HEK293 (cell line): ENCODE results near the gene DRC3.

Source experiments
- CTCF ChIA-PET: fragments of 350-600 bp; formaldehyde crosslinking; extraction: SDS; loops from one replicate; lab custom pipeline; 2021; ENCODE audit warnings: antibody characterized with exemption; lab: Yijun Ruan, JAX
- POLR2A ChIA-PET: fragments of 300-600 bp; formaldehyde crosslinking; extraction: SDS; loops from one replicate; lab custom pipeline; 2020; ENCODE audit warnings: antibody characterized with exemption, inconsistent platforms; lab: Yijun Ruan, JAX
- H3K27ac ChIP-seq: fragments of 200-500 bp; sonication (Bioruptor generic); 2 replicates; pipeline ENCODE4 v1.5.1; 2014; ENCODE audit warnings: low read depth, low read length, control low read depth, inconsistent platforms; ENCODE audit errors: extremely low read depth
- H3K36me3 ChIP-seq, 2 experiments: fragments of 200-500 bp in 1 of 2; sonication (Bioruptor generic) in 1 of 2; 1 replicate in 1 of 2; 2 replicates in 1 of 2; pipeline ENCODE4 v1.5.1; 2014 to 2017; ENCODE audit warnings: inconsistent platforms in 2 of 2, low read length in 2 of 2; ENCODE audit not compliant: control insufficient read depth in 2 of 2, insufficient read depth in 1 of 2
- H3K4me1 ChIP-seq: fragments of 200-500 bp; sonication (Bioruptor generic); 2 replicates; pipeline ENCODE4 v1.5.1; 2014; ENCODE audit warnings: mild to moderate bottlenecking, low read length, inconsistent platforms; ENCODE audit not compliant: control insufficient read depth, insufficient read depth
- H3K4me3 ChIP-seq: 2 replicates; pipeline ENCODE4 v1.5.1; 2011; ENCODE audit warnings: low read depth, mild to moderate bottlenecking, control low read depth, low read length, moderate library complexity
- H3K9me3 ChIP-seq: fragments of 200-500 bp; sonication (Bioruptor generic); 2 replicates; pipeline ENCODE4 v1.5.1; 2014; ENCODE audit warnings: low read depth, low read length, inconsistent platforms; ENCODE audit not compliant: control insufficient read depth, insufficient read depth
- GLIS1 ChIP-seq: fragments of 450-650 bp; formaldehyde crosslinking; IDR thresholded peaks from 2 replicates; pipeline ENCODE4 v1.5.1; 2016; ENCODE audit warnings: missing biosample characterization, missing genetic modification characterization
- IKZF3 ChIP-seq: fragments of 450-650 bp; IDR thresholded peaks from 2 replicates; pipeline ENCODE4 v1.5.0; 2018; ENCODE audit warnings: missing biosample characterization, mild to moderate bottlenecking, missing genetic modification characterization, moderate library complexity
- KLF10 ChIP-seq: fragments of 450-650 bp; IDR thresholded peaks from 2 replicates; pipeline ENCODE4 v1.5.1; 2018; ENCODE audit warnings: missing biosample characterization, mild to moderate bottlenecking, missing genetic modification characterization
- KLF16 ChIP-seq: fragments of 450-650 bp; formaldehyde crosslinking; IDR thresholded peaks from 2 replicates; pipeline ENCODE4 v1.5.1; 2017; ENCODE audit warnings: missing biosample characterization, missing genetic modification characterization
- KLF8 ChIP-seq: fragments of 450-650 bp; formaldehyde crosslinking; IDR thresholded peaks from 2 replicates; pipeline ENCODE4 v1.5.1; 2016; ENCODE audit warnings: missing biosample characterization, missing genetic modification characterization
- SP7 ChIP-seq: fragments of 450-650 bp; formaldehyde crosslinking; IDR thresholded peaks from 2 replicates; pipeline ENCODE4 v1.5.1; 2016; ENCODE audit warnings: missing biosample characterization, missing genetic modification characterization
- WT1 ChIP-seq: fragments of 450-650 bp; formaldehyde crosslinking; IDR thresholded peaks from 2 replicates; pipeline ENCODE4 v1.5.1; 2016; ENCODE audit warnings: missing biosample characterization, missing genetic modification characterization
- ZBTB20 ChIP-seq: fragments of 450-650 bp; formaldehyde crosslinking; IDR thresholded peaks from 2 replicates; pipeline ENCODE4 v1.5.1; 2016; ENCODE audit warnings: missing biosample characterization, missing genetic modification characterization
- ZNF114 ChIP-seq: fragments of 450-650 bp; formaldehyde crosslinking; IDR thresholded peaks from 2 replicates; pipeline ENCODE4 v1.5.0; 2017; ENCODE audit warnings: missing biosample characterization, missing genetic modification characterization
- ZNF175 ChIP-seq: fragments of 450-650 bp; formaldehyde crosslinking; IDR thresholded peaks from 2 replicates; pipeline ENCODE4 v1.5.1; 2016; ENCODE audit warnings: missing biosample characterization, missing genetic modification characterization
- ZNF23 ChIP-seq: fragments of 450-650 bp; formaldehyde crosslinking; IDR thresholded peaks from 2 replicates; pipeline ENCODE4 v1.5.1; 2016; ENCODE audit warnings: missing biosample characterization, missing genetic modification characterization, borderline replicate concordance
- ZNF600 ChIP-seq: fragments of 450-650 bp; formaldehyde crosslinking; IDR thresholded peaks from 2 replicates; pipeline ENCODE4 v1.5.1; 2016; ENCODE audit warnings: missing biosample characterization, missing genetic modification characterization
- ZNF629 ChIP-seq: fragments of 450-650 bp; formaldehyde crosslinking; IDR thresholded peaks from 2 replicates; pipeline ENCODE4 v1.5.1; 2017; ENCODE audit warnings: missing biosample characterization, missing genetic modification characterization
- ZNF660 ChIP-seq: fragments of 450-650 bp; IDR thresholded peaks from 2 replicates; pipeline ENCODE4 v1.5.1; 2018; ENCODE audit warnings: missing biosample characterization, mild to moderate bottlenecking, missing genetic modification characterization
- ZNF843 ChIP-seq: fragments of 450-650 bp; formaldehyde crosslinking; IDR thresholded peaks from 2 replicates; pipeline ENCODE4 v1.5.1; 2016; ENCODE audit warnings: missing biosample characterization, missing genetic modification characterization
- TF ChIP-seq, protein P1 (sequence below): fragments of 450-650 bp; formaldehyde crosslinking; IDR thresholded peaks from 2 replicates; pipeline ENCODE4 v1.5.1; 2017; ENCODE audit warnings: missing biosample characterization, missing genetic modification characterization
- TF ChIP-seq, protein P2 (sequence below): fragments of 450-650 bp; formaldehyde crosslinking; IDR thresholded peaks from 2 replicates; pipeline ENCODE4 v1.5.1; 2016; ENCODE audit warnings: missing biosample characterization, missing genetic modification characterization

Gene DRC3

DNA sequence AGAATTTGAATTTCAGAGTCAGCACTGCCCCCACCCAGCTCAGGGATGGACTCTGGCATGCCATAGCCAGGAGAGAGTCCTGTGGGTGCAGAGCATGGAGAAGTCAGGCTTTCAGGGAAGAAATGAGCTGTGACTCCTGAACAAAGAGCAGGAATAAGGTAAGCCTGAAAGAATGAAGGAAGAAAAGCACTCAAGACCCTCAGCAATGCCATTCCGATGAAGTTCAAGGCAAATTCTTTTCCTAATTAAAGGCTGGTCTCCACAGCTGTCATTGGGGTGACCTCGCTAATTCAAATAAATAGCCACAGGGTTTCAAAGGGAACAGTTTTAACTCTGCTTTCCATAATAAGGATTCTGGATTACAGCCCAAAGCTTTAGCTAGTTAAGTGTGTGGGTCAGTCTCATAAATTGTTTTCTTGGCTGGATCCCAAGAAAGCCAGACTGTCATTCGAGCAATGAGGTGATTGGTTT is 32.2 kb upstream of the DRC3 start (continued):
- TF ChIP-seq ZNF600 (tag by site-specific recombination), result peak; percentile 90
- TF ChIP-seq ZNF629, result peak; percentile 56
- TF ChIP-seq GLIS1 (tag by site-specific recombination), result peak; percentile 19; the same call in 1 of the 2 replicates
- TF ChIP-seq, protein P1, sequence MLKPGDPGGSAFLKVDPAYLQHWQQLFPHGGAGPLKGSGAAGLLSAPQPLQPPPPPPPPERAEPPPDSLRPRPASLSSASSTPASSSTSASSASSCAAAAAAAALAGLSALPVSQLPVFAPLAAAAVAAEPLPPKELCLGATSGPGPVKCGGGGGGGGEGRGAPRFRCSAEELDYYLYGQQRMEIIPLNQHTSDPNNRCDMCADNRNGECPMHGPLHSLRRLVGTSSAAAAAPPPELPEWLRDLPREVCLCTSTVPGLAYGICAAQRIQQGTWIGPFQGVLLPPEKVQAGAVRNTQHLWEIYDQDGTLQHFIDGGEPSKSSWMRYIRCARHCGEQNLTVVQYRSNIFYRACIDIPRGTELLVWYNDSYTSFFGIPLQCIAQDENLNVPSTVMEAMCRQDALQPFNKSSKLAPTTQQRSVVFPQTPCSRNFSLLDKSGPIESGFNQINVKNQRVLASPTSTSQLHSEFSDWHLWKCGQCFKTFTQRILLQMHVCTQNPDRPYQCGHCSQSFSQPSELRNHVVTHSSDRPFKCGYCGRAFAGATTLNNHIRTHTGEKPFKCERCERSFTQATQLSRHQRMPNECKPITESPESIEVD (tag by site-specific recombination), result peak; percentile 88
- TF ChIP-seq ZNF843 (tag by site-specific recombination), result peak; percentile 73; the same call in 1 of the 2 replicates
- TF ChIP-seq ZNF660 (tag by site-specific recombination), result 0 out of 2 replicates have a peak, but pooled peaks have one; percentile 49
- peak; percentile 69 for TF ChIP-seq KLF10
- TF ChIP-seq, all 188 proteins: peak for 22

DNA sequence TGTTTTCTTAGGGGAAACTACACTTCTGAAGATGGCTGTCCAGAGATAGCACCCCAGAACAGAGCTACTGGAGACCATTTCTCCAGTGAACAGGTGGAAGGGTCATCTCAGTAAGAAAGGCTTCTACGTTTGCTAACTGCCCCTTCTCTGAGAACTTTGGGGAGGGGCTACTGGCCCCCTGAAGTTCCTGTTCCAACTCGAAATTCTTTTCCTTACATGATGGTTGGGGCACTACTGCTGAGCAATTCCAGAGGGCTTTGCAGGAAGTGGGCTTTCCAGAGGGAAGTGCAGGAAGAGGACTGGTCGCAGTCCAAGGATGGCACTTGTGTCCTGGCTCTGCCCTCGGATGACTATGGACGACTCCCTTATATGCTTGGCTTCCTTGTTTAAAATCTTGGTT is 31.6 kb upstream of the DRC3 start:
- Histone ChIP-seq H3K4me1 (peaks cover 53% of the 10 kb centered on the region), H3K27ac (peak overlapping the region; percentile 50), H3K36me3 (no peaks in the 10 kb centered on the region), H3K4me3 (no peak overlapping the region), H3K9me3 (no peaks in the 10 kb centered on the region)
- ChIA-PET POLR2A (interaction anchor here (0.7 to 2.9 kb wide), 7 partner anchors 14 to 105 kb away, joined by 3 to 16 read pairs (median 4); partner anchors contain the start of genes DRC3, SREBF1 and TOM1L2), CTCF (interaction anchor here (1.0 to 8.4 kb wide), 5 partner anchors 12 to 129 kb away, joined by 3 to 59 read pairs (median 4); no protein-coding TSS in a partner anchor)
- no peak for TF ChIP-seq ZNF114
- TF ChIP-seq ZNF175 (tag by site-specific recombination), result no peak
- no peak for TF ChIP-seq ZNF23 (tag by site-specific recombination)
- TF ChIP-seq KLF16 (tag by site-specific recombination), result no peak
- peak; percentile 9; the same call in 1 of the 2 replicates for TF ChIP-seq IKZF3 (tag by site-specific recombination)

DNA sequence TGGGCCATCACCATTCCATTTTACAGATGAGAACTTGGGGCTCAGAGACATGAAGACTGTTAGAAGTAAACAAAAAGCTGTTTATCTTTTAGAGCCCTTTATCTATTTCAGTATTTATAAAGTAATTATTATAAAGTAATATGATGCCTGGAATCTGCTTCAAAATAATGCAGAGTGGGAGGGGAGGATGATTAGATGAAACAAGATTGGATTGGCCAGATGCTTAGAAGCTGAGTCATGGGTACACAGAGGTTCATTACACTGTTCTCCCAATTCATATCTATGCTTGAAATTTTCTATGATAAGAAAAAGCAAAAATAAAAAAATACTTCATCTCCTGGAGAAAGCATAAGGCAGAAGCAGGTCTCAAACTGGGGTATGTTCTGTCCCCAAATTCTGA is 29.8 kb upstream of the DRC3 start:
- no peak overlapping the region for H3K4me3 ChIP-seq
- H3K9me3 ChIP-seq, result no peaks in the 10 kb centered on the region
- ChIA-PET POLR2A (interaction anchor here (1.5 kb wide), 1 partner anchor 29 kb away, joined by 13 read pairs; the partner anchor contains the start of genes DRC3 and TOM1L2), CTCF (interaction anchor here (1.2 to 8.4 kb wide), 2 partner anchors 23 to 42 kb away, joined by 4 to 59 read pairs; no protein-coding TSS in a partner anchor)
- peaks cover 44% of the 10 kb centered on the region for H3K4me1 ChIP-seq
- TF ChIP-seq KLF8 (peak; percentile 45; the same call in 1 of the 2 replicates), WT1 (tag by site-specific recombination) (peak; percentile 60), ZNF660 (tag by site-specific recombination) (no peak), ZBTB20 (tag by site-specific recombination) (0 out of 2 replicates have a peak, but pooled peaks have one; percentile 10), SP7 (peak; percentile 37; the same call in 1 of the 2 replicates), ZNF629 (peak; percentile 31; the same call in 1 of the 2 replicates), KLF10 (peak; percentile 44; the same call in 1 of the 2 replicates)
- TF ChIP-seq, protein P2, sequence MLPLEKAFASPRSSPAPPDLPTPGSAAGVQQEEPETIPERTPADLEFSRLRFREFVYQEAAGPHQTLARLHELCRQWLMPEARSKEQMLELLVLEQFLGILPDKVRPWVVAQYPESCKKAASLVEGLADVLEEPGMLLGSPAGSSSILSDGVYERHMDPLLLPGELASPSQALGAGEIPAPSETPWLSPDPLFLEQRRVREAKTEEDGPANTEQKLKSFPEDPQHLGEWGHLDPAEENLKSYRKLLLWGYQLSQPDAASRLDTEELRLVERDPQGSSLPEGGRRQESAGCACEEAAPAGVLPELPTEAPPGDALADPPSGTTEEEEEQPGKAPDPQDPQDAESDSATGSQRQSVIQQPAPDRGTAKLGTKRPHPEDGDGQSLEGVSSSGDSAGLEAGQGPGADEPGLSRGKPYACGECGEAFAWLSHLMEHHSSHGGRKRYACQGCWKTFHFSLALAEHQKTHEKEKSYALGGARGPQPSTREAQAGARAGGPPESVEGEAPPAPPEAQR (tag by site-specific recombination), result no peak
- H3K27ac ChIP-seq, result peak overlapping the region; percentile 53; the same call in 1 of the 2 replicates
- no peaks in the 10 kb centered on the region for H3K36me3 ChIP-seq
